HG03575 (cell line): ENCODE results near the gene DDX23.
"Not testable (repeated sequence)": the region's sequence is repeated elsewhere in the genome, so short reads cannot be mapped to it uniquely, and the experiment has no call there.

ENCODE experiments used
- ATAC-seq: cut with Tn5 transposase; IDR thresholded peaks from one replicate; pipeline ENCODE4 v1.9.1; 2021; ENCODE audit not compliant: unreplicated experiment, insufficient number of reproducible peaks, low FRiP score; ENCODE audit errors: extremely low read depth

The DDX23 gene

GRCh38 chr12:48851883-48852733, at the start of gene DDX23:
DDX23 (minus strand) TSS chr12:48852163; CDS start chr12:48845782, 6,381 bp downstream.
- ATAC-seq = peak; percentile 58

GRCh38 chr12:48901278-48901677, 49.3 kb upstream of the DDX23 start:
- no peak for ATAC-seq

- ATAC-seq = no peak
These were observed 47.7 kb upstream of the DDX23 start for GRCh38 chr12:48899651-48900050.

DNA sequence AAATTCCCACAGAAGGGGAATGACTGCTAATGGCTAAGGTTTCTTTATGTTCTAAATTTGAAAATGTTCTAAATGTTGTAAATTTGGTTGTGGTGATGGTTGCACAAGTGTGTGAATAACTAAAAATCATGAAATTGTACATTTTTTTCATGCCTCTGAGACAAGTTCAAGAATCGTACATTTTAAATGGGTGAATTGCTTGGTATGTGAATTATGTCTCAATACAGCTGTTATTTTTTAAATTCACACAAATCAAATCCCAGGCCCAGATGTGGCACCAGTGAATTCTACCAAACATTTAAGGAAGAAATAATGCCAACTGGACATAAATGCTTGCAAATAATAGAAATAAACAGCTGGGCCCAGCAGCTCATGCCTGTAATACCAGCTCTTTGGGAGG, 42.3 kb upstream of the DDX23 start:
- ATAC-seq = no peak

- ATAC-seq = no peak
These were observed 38.9 kb upstream of the DDX23 start for GRCh38 chr12:48890657-48891418.

GRCh38 chr12:48889679-48890078, 37.7 kb upstream of the DDX23 start:
- no peak for ATAC-seq

GRCh38 chr12:48883305-48884161, 31.6 kb upstream of the DDX23 start:
- ATAC-seq = no peak

DNA sequence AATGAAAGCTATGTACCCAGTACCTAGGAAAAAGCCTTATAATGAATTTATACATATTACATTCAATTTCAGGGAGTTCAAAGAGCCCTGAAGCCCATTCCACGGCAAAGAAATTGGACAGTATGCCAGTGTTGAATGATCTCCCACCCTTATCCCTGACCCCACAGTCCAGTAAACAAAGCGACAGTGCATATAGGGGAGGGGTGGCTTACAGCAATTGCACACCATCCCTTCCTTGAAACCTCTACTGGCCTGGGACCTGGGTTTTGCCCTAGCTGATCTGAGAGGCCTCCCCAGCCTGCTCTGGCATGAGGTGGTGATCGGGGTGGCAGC, 31.0 kb upstream of the DDX23 start:
- ATAC-seq = no peak

GRCh38 chr12:48882315-48882687, 30.3 kb upstream of the DDX23 start:
- no peak for ATAC-seq

- no peak for ATAC-seq
These were observed 29.8 kb upstream of the DDX23 start for GRCh38 chr12:48881686-48882314.

GRCh38 chr12:48880647-48881046, 28.7 kb upstream of the DDX23 start:
- ATAC-seq = no peak

- no peak for ATAC-seq
These were observed 26.6 kb upstream of the DDX23 start for GRCh38 chr12:48878548-48878947.

DNA sequence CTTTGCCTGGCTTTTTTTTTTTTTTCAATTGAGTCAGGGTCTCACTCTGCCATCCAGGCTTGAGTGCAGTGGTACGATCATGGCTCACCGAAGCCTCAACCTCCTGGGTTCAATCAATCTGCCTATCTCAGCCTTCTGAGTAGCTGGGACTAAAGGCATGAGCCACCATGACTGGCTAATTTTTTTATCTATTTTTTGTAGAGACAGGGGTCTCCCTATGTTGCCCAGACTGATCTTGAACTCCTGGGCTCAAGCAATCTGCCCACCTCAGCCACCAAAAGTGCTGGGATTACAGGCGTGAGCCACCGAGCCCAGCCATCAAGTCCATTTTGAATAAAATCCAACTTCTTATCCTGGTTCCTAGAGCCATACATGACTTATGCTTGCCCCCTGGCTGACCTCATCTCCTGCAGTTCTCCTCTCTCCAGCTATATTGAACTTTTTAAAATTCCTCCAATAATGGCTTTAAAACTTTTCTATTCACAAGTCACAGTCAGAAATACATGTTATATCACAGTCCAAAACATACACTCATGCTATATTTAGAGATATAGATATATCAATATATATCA, 24.1 kb upstream of the DDX23 start:
- no peak for ATAC-seq

DNA sequence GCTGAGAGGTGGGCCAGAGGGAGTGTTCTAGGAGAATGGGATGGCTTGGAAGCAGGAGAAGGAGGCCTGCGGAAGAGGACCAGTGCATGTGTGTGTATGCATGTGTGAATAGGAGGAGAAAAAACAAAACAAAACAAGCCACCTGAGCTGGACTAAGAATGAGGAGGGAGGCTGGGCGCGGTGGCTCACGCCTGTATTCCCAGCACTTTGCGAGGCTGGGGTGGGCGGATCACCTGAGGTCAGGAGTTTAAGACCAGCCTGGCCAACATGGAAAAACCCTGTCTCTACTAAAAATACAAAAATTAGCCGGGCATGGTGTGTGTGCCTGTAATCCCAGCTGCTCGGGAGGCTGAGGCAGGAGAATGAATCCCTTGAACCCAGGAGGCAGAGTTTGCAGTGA, 21.6 kb upstream of the DDX23 start:
- not testable (repeated sequence) for ATAC-seq

GRCh38 chr12:48873096-48873495, 21.1 kb upstream of the DDX23 start:
- ATAC-seq = no peak

- ATAC-seq = no peak
These were observed 17.2 kb upstream of the DDX23 start for GRCh38 chr12:48869191-48869590.

DNA sequence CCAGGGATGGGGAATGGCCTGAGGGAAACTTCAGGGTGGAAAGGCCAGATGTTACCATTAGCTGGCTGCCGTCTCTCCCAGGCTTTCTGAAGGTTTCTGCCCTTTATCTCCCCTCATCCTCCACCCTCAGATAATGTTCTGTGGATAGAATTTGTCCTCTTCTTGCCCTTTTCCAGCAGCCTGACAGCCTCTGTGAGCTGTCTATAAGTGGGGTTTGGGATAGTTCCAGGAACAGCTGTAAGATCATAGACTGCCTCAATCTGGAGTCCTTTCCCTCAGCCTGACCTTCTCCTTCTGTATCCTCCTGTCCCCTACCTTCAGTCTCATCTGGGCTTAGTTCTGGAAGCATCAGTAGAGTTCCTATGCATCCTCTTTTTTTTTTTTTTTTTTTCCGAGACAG, 16.5 kb upstream of the DDX23 start:
- no peak for ATAC-seq

DNA sequence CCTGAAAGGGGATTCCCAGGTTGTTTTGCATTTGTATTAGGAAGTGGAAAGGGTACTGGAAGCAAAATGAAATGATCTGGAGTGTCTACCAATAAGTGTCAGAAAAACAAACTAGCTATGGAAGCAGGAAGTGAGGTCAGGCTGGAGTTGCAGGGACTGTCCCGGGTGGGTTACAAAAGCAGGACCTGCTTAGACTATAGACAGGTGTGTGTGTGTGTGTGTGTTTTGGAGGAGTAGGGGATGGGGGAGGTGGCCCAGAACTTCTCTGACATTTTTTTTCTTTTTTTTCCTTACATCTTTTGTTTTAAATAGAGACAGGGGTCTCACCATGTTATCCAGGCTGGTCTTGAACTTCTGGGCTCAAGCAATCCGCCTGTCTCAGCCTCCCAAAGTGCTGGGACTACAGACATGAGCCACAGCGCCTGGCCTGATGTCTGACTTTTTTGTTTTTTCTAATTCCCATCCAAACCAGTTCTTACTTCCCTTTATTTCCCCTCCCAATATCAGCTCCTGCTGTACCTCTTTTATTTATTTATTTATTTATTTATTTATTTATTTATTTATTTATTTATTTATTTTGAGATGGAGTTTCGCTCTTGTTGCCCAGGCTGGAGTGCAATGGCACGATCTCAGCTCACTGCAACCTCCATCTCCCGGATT, 14.2 kb upstream of the DDX23 start:
- no peak for ATAC-seq
